CD4-positive, alpha-beta memory T cell (primary cell): Measurements from ENCODE around the gene CCL23. TPM values are rescaled to one million over a fixed set of nuclear protein-coding genes. Genes with fewer than 3 reads are reported as not detected.

ENCODE experiments used
- CTCF ChIA-PET: fragments of 350-600 bp; sonication (Branson Sonifier 250); formaldehyde crosslinking; loops from one replicate; lab custom pipeline; 2021; ENCODE audit warnings: inconsistent platforms; ENCODE audit not compliant: partially characterized antibody; lab: Charles Lee
- POLR2A ChIA-PET: fragments of 350-600 bp; sonication (Branson Sonifier 250); formaldehyde crosslinking; loops from one replicate; lab custom pipeline; 2021; ENCODE audit not compliant: partially characterized antibody; lab: Charles Lee
- DNase-seq, 5 donors: peaks; one replicate each; pipeline versions ENCODE4 v3.0.0 to v3.0.0-alpha.2; 2020 to 2022; ENCODE audit warnings: mixed read lengths in 1 of 5
- H3K27ac ChIP-seq: one replicate; pipeline ENCODE4 v1.7.0; 2013; ENCODE audit warnings: low read depth, low read length
- H3K27me3 ChIP-seq: 2 replicates; pipeline ENCODE4 v1.7.0; 2013; ENCODE audit warnings: mild to moderate bottlenecking, low read length, moderate library complexity; ENCODE audit not compliant: insufficient read depth
- H3K36me3 ChIP-seq: 2 replicates; pipeline ENCODE4 v1.7.0; 2013; ENCODE audit warnings: mild to moderate bottlenecking, low read length, moderate library complexity; ENCODE audit not compliant: insufficient read depth
- H3K4me1 ChIP-seq: 2 replicates; pipeline ENCODE4 v1.7.0; 2013; ENCODE audit warnings: mild to moderate bottlenecking, low read length, moderate library complexity; ENCODE audit not compliant: insufficient read depth
- H3K4me3 ChIP-seq, 2 donors: one replicate each; pipeline ENCODE4 v1.7.0; 2013; ENCODE audit warnings: low read length in 2 of 2, mild to moderate bottlenecking in 1 of 2
- H3K9me3 ChIP-seq, 2 donors: one replicate each; pipeline ENCODE4 v1.7.0; 2013; ENCODE audit warnings: low read length in 2 of 2, control low read depth in 1 of 2; ENCODE audit not compliant: control insufficient read depth in 1 of 2
- H3K27ac Mint-ChIP-seq, 7 donors: one replicate each; pipeline ENCODE4 v1.8.0; 2020 to 2021; ENCODE audit warnings: mixed read lengths in 7 of 7, mild to moderate bottlenecking in 6 of 7, inconsistent platforms in 3 of 7, moderate library complexity in 3 of 7
- H3K27me3 Mint-ChIP-seq, 2 donors: one replicate each; pipeline ENCODE4 v1.8.0; 2020 to 2021; ENCODE audit warnings: mixed read lengths in 2 of 2
- H3K36me3 Mint-ChIP-seq, 2 donors: one replicate each; pipeline ENCODE4 v1.8.0; 2020 to 2021; ENCODE audit warnings: mixed read lengths in 2 of 2, inconsistent platforms in 1 of 2, mild to moderate bottlenecking in 1 of 2
- H3K4me1 Mint-ChIP-seq, 4 donors: one replicate each; pipeline ENCODE4 v1.8.0; 2020 to 2021; ENCODE audit warnings: mixed read lengths in 4 of 4, mild to moderate bottlenecking in 1 of 4
- H3K4me3 Mint-ChIP-seq, 8 donors: one replicate each; pipeline ENCODE4 v1.8.0; 2020 to 2021; ENCODE audit warnings: mixed read lengths in 8 of 8, mild to moderate bottlenecking in 7 of 8, moderate library complexity in 6 of 8, inconsistent platforms in 3 of 8
- H3K9me3 Mint-ChIP-seq, 8 donors: one replicate each; pipeline ENCODE4 v1.8.0; 2020 to 2021; ENCODE audit warnings: mixed read lengths in 8 of 8, mild to moderate bottlenecking in 5 of 8, inconsistent platforms in 3 of 8, moderate library complexity in 1 of 8
- intact Hi-C: fragments of 100-400 bp; cut with micrococcal nuclease; formaldehyde crosslinking; loops from one replicate; pipeline ENCODE4 v1.15.1; 2023
- polyA plus RNA-seq, 2 donors: library from polyadenylated mRNA; unstranded; fragments of 300-500 nt; fragmentation: Illumina TruSeq; gene quantifications; one replicate each; pipeline ENCODE4 v1.2.3, GENCODE V29; 2021
- total RNA-seq, 2 experiments: library from RNA; stranded (reverse); gene quantifications; one replicate each; pipeline ENCODE4 v1.2.3, GENCODE V29; 2021

CCL23 gene
- total and polyA plus RNA-seq, 4 experiments from 2014 or later: not detected

- Mint-ChIP-seq H3K4me3 (no peak overlapping the region), H3K9me3 (peaks cover 0 to 5% (median 0%) of the 10 kb centered on the region in 8 donors), H3K4me1 (peaks cover 3 to 7% (median 5%) of the 10 kb centered on the region in 4 donors), H3K27ac (peak overlapping the region in 1 of 7 donors; percentile 12), H3K36me3 (no peaks in the 10 kb centered on the region), H3K27me3 (peaks cover 0 to 8% of the 10 kb centered on the region in 2 donors)
- Histone ChIP-seq H3K27ac (no peak overlapping the region), H3K4me1 (no peaks in the 10 kb centered on the region), H3K27me3 (no peaks in the 10 kb centered on the region), H3K4me3 (no peak overlapping the region), H3K36me3 (no peaks in the 10 kb centered on the region), H3K9me3 (no peaks in the 10 kb centered on the region)
- CTCF ChIA-PET: interaction anchor here (1.2 to 1.5 kb wide), 2 partner anchors 35 to 144 kb away, joined by 3 to 4 read pairs; no protein-coding TSS in a partner anchor
- DNase-seq: no peak
- POLR2A ChIA-PET: no interaction called here
- intact Hi-C loops: no loop called here
Observed at GRCh38 chr17:36004594-36005108, 13.1 kb downstream of the CCL23 start.

GRCh38 chr17:36002631-36003030 lies 15.1 kb downstream of the CCL23 start:
- Histone ChIP-seq H3K4me3 (no peak overlapping the region), H3K4me1 (no peaks in the 10 kb centered on the region), H3K9me3 (no peaks in the 10 kb centered on the region), H3K27me3 (no peaks in the 10 kb centered on the region), H3K36me3 (no peaks in the 10 kb centered on the region), H3K27ac (no peak overlapping the region)
- DNase-seq: no peak
- Mint-ChIP-seq H3K27ac (no peak overlapping the region), H3K4me1 (peaks cover 3 to 7% (median 5%) of the 10 kb centered on the region in 4 donors), H3K9me3 (peaks cover 0 to 2% (median 0%) of the 10 kb centered on the region in 8 donors), H3K36me3 (no peaks in the 10 kb centered on the region), H3K4me3 (no peak overlapping the region), H3K27me3 (peaks cover 2 to 8% of the 10 kb centered on the region in 2 donors)
- POLR2A ChIA-PET: interaction anchor here (0.7 kb wide), 1 partner anchor 273 kb away, joined by 4 read pairs; no protein-coding TSS in a partner anchor
- CTCF ChIA-PET: no interaction called here
- intact Hi-C loops: no loop called here

GRCh38 chr17:36001862-36002603 lies 15.7 kb downstream of the CCL23 start:
- no peak overlapping the region for H3K4me3 Mint-ChIP-seq
- peaks cover 3 to 7% (median 5%) of the 10 kb centered on the region in 4 donors for H3K4me1 Mint-ChIP-seq
- ChIA-PET CTCF (interaction anchor here (2.0 kb wide), 1 partner anchor 71 kb away, joined by 4 read pairs; no protein-coding TSS in a partner anchor), POLR2A (interaction anchor here (0.7 kb wide), 1 partner anchor 273 kb away, joined by 4 read pairs; no protein-coding TSS in a partner anchor)
- H3K36me3 Mint-ChIP-seq: no peaks in the 10 kb centered on the region
- H3K9me3 Mint-ChIP-seq: peaks cover 0 to 2% (median 0%) of the 10 kb centered on the region in 8 donors
- Histone ChIP-seq H3K27ac (no peak overlapping the region), H3K27me3 (no peaks in the 10 kb centered on the region), H3K36me3 (no peaks in the 10 kb centered on the region), H3K9me3 (no peaks in the 10 kb centered on the region), H3K4me3 (no peak overlapping the region), H3K4me1 (no peaks in the 10 kb centered on the region)
- peaks cover 2 to 8% of the 10 kb centered on the region in 2 donors for H3K27me3 Mint-ChIP-seq
- intact Hi-C loops: no loop called here
- no peak for DNase-seq
- H3K27ac Mint-ChIP-seq: no peak overlapping the region

- ChIA-PET POLR2A (no interaction called here), CTCF (interaction anchor here (2.0 kb wide), 1 partner anchor 72 kb away, joined by 4 read pairs; no protein-coding TSS in a partner anchor)
- no peak for DNase-seq
- Histone ChIP-seq H3K36me3 (no peaks in the 10 kb centered on the region), H3K27ac (no peak within 1 kb of the TSS), H3K27me3 (no peaks in the 10 kb centered on the region), H3K4me1 (no peaks in the 10 kb centered on the region), H3K9me3 (no peaks in the 10 kb centered on the region), H3K4me3 (no peak within 1 kb of the TSS)
- H3K4me1 Mint-ChIP-seq: peaks cover 3 to 7% (median 5%) of the 10 kb centered on the region in 4 donors
- H3K9me3 Mint-ChIP-seq: peaks cover 0 to 2% (median 0%) of the 10 kb centered on the region in 8 donors
- intact Hi-C loops: no loop called here
- H3K36me3 Mint-ChIP-seq: no peaks in the 10 kb centered on the region
- peaks cover 2 to 8% of the 10 kb centered on the region in 2 donors for H3K27me3 Mint-ChIP-seq
- no peak within 1 kb of the TSS for H3K4me3 Mint-ChIP-seq
- no peak within 1 kb of the TSS for H3K27ac Mint-ChIP-seq
Observed at GRCh38 chr17:36001110-36001771, 16.5 kb downstream of the CCL23 start, which contains the start of gene CCL15. TSS of gene CCL15 (minus strand) at chr17:36001553. CDS start at chr17:36001492, 61 bp downstream.

GRCh38 chr17:36000732-36001109 lies 17.1 kb downstream of the CCL23 start:
- H3K27ac Mint-ChIP-seq: no peak overlapping the region
- peaks cover 3 to 7% (median 5%) of the 10 kb centered on the region in 4 donors for H3K4me1 Mint-ChIP-seq
- no peaks in the 10 kb centered on the region for H3K27me3 ChIP-seq
- POLR2A ChIA-PET: no interaction called here
- no peaks in the 10 kb centered on the region for H3K36me3 ChIP-seq
- no peak overlapping the region for H3K4me3 Mint-ChIP-seq
- H3K27me3 Mint-ChIP-seq: peaks cover 2 to 8% of the 10 kb centered on the region in 2 donors
- H3K4me3 ChIP-seq: no peak overlapping the region
- no peaks in the 10 kb centered on the region for H3K4me1 ChIP-seq
- H3K27ac ChIP-seq: no peak overlapping the region
- no peak for DNase-seq
- peaks cover 0 to 2% (median 0%) of the 10 kb centered on the region in 8 donors for H3K9me3 Mint-ChIP-seq
- CTCF ChIA-PET: interaction anchor here (1.6 to 2.0 kb wide), 2 partner anchors 31 to 72 kb away, joined by 4 read pairs; no protein-coding TSS in a partner anchor
- intact Hi-C loops: no loop called here
- no peaks in the 10 kb centered on the region for H3K36me3 Mint-ChIP-seq
- no peaks in the 10 kb centered on the region for H3K9me3 ChIP-seq

GRCh38 chr17:35998756-35999155 lies 19.0 kb downstream of the CCL23 start:
- Mint-ChIP-seq H3K27ac (no peak overlapping the region), H3K4me3 (no peak overlapping the region), H3K4me1 (no peaks in the 10 kb centered on the region), H3K9me3 (peaks cover 0 to 2% (median 0%) of the 10 kb centered on the region in 8 donors), H3K36me3 (no peaks in the 10 kb centered on the region), H3K27me3 (peaks cover 8 to 14% of the 10 kb centered on the region in 2 donors)
- ChIA-PET POLR2A (no interaction called here), CTCF (no interaction called here)
- Histone ChIP-seq H3K4me1 (no peaks in the 10 kb centered on the region), H3K36me3 (no peaks in the 10 kb centered on the region), H3K27me3 (no peaks in the 10 kb centered on the region), H3K27ac (no peak overlapping the region), H3K4me3 (no peak overlapping the region), H3K9me3 (no peaks in the 10 kb centered on the region)
- no peak for DNase-seq
- intact Hi-C loops: no loop called here
